Measurements from ENCODE around the gene MAT2A. TPM values are rescaled to one million over a fixed set of nuclear protein-coding genes. Genes with fewer than 3 reads are reported as not detected.

Gene MAT2A
- total RNA-seq, result 80.9 and 102 TPM in 2 replicates

GRCh38 chr2:85538507-85539360 is at the start of gene MAT2A:
MAT2A (plus strand) TSS chr2:85539168; CDS start chr2:85539288, 120 bp downstream.

GRCh38 chr2:85561280-85562212 is 22.6 kb downstream of the MAT2A start, which contains the start of gene GGCX:
GGCX (minus strand) TSS chr2:85561493; CDS start chr2:85561428, 65 bp downstream.

GRCh38 chr2:85577386-85578242 is 38.6 kb downstream of the MAT2A start, which contains the start of gene VAMP8:
VAMP8 (plus strand) TSS chr2:85577586; CDS start chr2:85577647, 61 bp downstream.

GRCh38 chr2:85584354-85584856 is 45.4 kb downstream of the MAT2A start, which contains the start of gene VAMP5:
VAMP5 (plus strand) TSS chr2:85584431; CDS start chr2:85584491, 60 bp downstream.

Other genes with a start within 250 kb of the MAT2A start
- 95.2 and 110 TPM in 2 replicates for gene TGOLN2, start 211.2 kb upstream of the MAT2A start, total RNA-seq
- 43.6 and 54.6 TPM in 2 replicates for gene RETSAT, start 184.6 kb upstream of the MAT2A start, total RNA-seq
- gene ELMOD3, start 184.4 kb upstream of the MAT2A start, total RNA-seq, result 10.7 and 14.3 TPM in 2 replicates
- 39.7 and 40.9 TPM in 2 replicates for gene CAPG, start 128.8 kb upstream of the MAT2A start, total RNA-seq
- gene SH2D6, start 120.5 kb upstream of the MAT2A start, total RNA-seq, result 0.30 and 0.32 TPM in 2 replicates
- gene GGCX, start 22.3 kb downstream of the MAT2A start, total RNA-seq, result 38.0 and 50.6 TPM in 2 replicates
- 34.1 and 83.1 TPM in 2 replicates for gene VAMP8, start 38.4 kb downstream of the MAT2A start, total RNA-seq
- 80.7 and 81.9 TPM in 2 replicates for gene VAMP5, start 45.3 kb downstream of the MAT2A start, total RNA-seq
- 278 and 302 TPM in 2 replicates for gene RNF181, start 56.6 kb downstream of the MAT2A start, total RNA-seq
- 7.1 and 7.4 TPM in 2 replicates for gene TMEM150A, start 63.5 kb downstream of the MAT2A start, total RNA-seq
- gene C2orf68, start 72.9 kb downstream of the MAT2A start, total RNA-seq, result 14.9 and 15.3 TPM in 2 replicates
- 47.7 and 62.0 TPM in 2 replicates for gene USP39, start 77.0 kb downstream of the MAT2A start, total RNA-seq
- not detected in 2 replicates for gene SFTPB, start 129.0 kb downstream of the MAT2A start, total RNA-seq
- not detected in 2 replicates for gene GNLY, start 155.2 kb downstream of the MAT2A start, total RNA-seq
- gene ATOH8, start 214.8 kb downstream of the MAT2A start, total RNA-seq, result 4.0 and 5.8 TPM in 2 replicates